HCT116 (cell line): ENCODE data around the gene ZC3H13. TPM values are rescaled to one million over a fixed set of nuclear protein-coding genes. Genes with fewer than 3 reads are reported as not detected.

ENCODE experiments used
- ATAC-seq: fragments of 200-7000 bp; cut with Tn5 transposase; 2 replicates; pipeline ENCODE4 v1.9.1; 2020; ENCODE audit warnings: mild to moderate bottlenecking, moderate library complexity
- BruUV-seq: library from RNA; stranded (reverse); fragments of 400-500 nt; replicated peaks from 2 replicates; lab custom pipeline; 2021; lab: Mats Ljungman, UMichigan
- CTCF ChIA-PET: fragments of 300-600 bp; sonication (Branson Sonifier 250); formaldehyde crosslinking; loops from one replicate; lab custom pipeline; 2021; ENCODE audit warnings: antibody characterized with exemption; lab: Charles Lee
- POLR2A ChIA-PET: fragments of 300-600, 350-600 bp; sonication (Branson Sonifier 250); formaldehyde crosslinking; loops from one replicate; lab custom pipeline; 2021; ENCODE audit warnings: antibody characterized with exemption; lab: Charles Lee
- RAD21 ChIA-PET, 2 experiments: fragments of 300-600 bp; sonication (Branson Sonifier 250); formaldehyde crosslinking; loops; one replicate each; lab custom pipeline; 2023; ENCODE audit warnings: low total read pairs in 2 of 2; ENCODE audit not compliant: uncharacterized antibody in 2 of 2, unreplicated experiment in 2 of 2, low non-redundant PET in 1 of 2; lab: Charles Lee
- DNase-seq: peaks from one replicate; pipeline ENCODE4 v3.0.0-alpha.2; 2010; ENCODE audit warnings: low read depth, low spot score
- H2AFZ ChIP-seq: fragments of 200-600 bp; shearing (Covaris generic), sonication (generic); 2 replicates; pipeline ENCODE4 v1.6.1; 2017; ENCODE audit warnings: low read depth, mixed run types, mixed read lengths, antibody characterized with exemption, low read length; ENCODE audit not compliant: poor library complexity, severe bottlenecking
- H3K27ac ChIP-seq: 2 replicates; pipeline ENCODE4 v1.5.1; 2012; ENCODE audit warnings: low read depth, low read length
- H3K27me3 ChIP-seq: fragments of 200-600 bp; sonication (generic); 2 replicates; pipeline ENCODE4 v1.6.1; 2016; ENCODE audit warnings: mixed run types, low read length, mixed read lengths; ENCODE audit not compliant: insufficient read depth
- H3K36me3 ChIP-seq, 2 experiments: fragments of 200-500 bp in 1 of 2; fragments of 200-600 bp in 1 of 2; sonication (Bioruptor generic) in 1 of 2; sonication (generic) in 1 of 2; 2 replicates each; pipeline versions ENCODE4 v1.5.1 to v1.6.1; 2014 to 2016; ENCODE audit warnings: low read length in 2 of 2, inconsistent platforms in 1 of 2, mixed read lengths in 1 of 2, mixed run types in 1 of 2; ENCODE audit not compliant: insufficient read depth in 2 of 2, control insufficient read depth in 1 of 2
- H3K4me1 ChIP-seq, 2 experiments: fragments of 200-600 bp in 1 of 2; sonication (generic) in 1 of 2; 2 replicates each; pipeline versions ENCODE4 v1.5.1 to v1.6.1; 2012 to 2017; ENCODE audit warnings: low read length in 2 of 2, inconsistent platforms in 1 of 2, mild to moderate bottlenecking in 1 of 2, mixed read lengths in 1 of 2, mixed run types in 1 of 2, moderate library complexity in 1 of 2; ENCODE audit not compliant: insufficient read depth in 2 of 2, control insufficient read depth in 1 of 2
- H3K4me2 ChIP-seq: fragments of 200-600 bp; sonication (generic); 2 replicates; pipeline ENCODE4 v1.6.1; 2017; ENCODE audit warnings: mixed run types, low read length, mixed read lengths
- H3K4me3 ChIP-seq, 2 experiments: fragments of 200-600 bp in 1 of 2; sonication (generic) in 1 of 2; replicated peaks in 1 of 2; 2 replicates each; pipeline ENCODE4 v1.5.1; 2011 to 2016; ENCODE audit warnings: low read length in 2 of 2, control low read depth in 1 of 2, low read depth in 1 of 2, mild to moderate bottlenecking in 1 of 2, mixed read lengths in 1 of 2, mixed run types in 1 of 2
- H3K79me2 ChIP-seq: fragments of 200-600 bp; sonication (generic); 2 replicates; pipeline ENCODE4 v1.6.1; 2017; ENCODE audit warnings: mild to moderate bottlenecking, mixed run types, low read length, moderate library complexity, mixed read lengths; ENCODE audit not compliant: insufficient read depth
- H3K9ac ChIP-seq: fragments of 200-600 bp; sonication (generic); 2 replicates; pipeline ENCODE4 v1.6.1; 2016; ENCODE audit warnings: low read length, mixed read lengths
- H3K9me2 ChIP-seq: fragments of 200-600 bp; sonication (generic), shearing (Covaris generic); 2 replicates; pipeline ENCODE4 v1.6.1; 2017; ENCODE audit warnings: mixed run types, mild to moderate bottlenecking, moderate library complexity; ENCODE audit not compliant: insufficient read depth
- H3K9me3 ChIP-seq, 2 experiments: fragments of 200-500 bp in 1 of 2; fragments of 200-600 bp in 1 of 2; sonication (Bioruptor generic) in 1 of 2; sonication (generic) in 1 of 2; 2 replicates each; pipeline ENCODE4 v1.6.1; 2014 to 2017; ENCODE audit warnings: low read length in 2 of 2, mixed read lengths in 2 of 2, inconsistent platforms in 1 of 2, low read depth in 1 of 2, mild to moderate bottlenecking in 1 of 2, mixed run types in 1 of 2, moderate library complexity in 1 of 2; ENCODE audit not compliant: control insufficient read depth in 1 of 2, insufficient read depth in 1 of 2
- H4K20me1 ChIP-seq: fragments of 200-600 bp; sonication (generic), shearing (Covaris generic); 2 replicates; pipeline ENCODE4 v1.6.1; 2017; ENCODE audit warnings: mixed run types, mild to moderate bottlenecking, moderate library complexity; ENCODE audit not compliant: insufficient read depth
- CTCF ChIP-seq, 3 experiments: fragments of 200-600 bp in 1 of 3; sonication (generic) in 1 of 3; IDR thresholded peaks in 2 of 3; conservative IDR thresholded peaks in 1 of 3; 2 replicates each; pipeline ENCODE4 v1.5.1; 2012 to 2017; ENCODE audit warnings: low read depth in 2 of 3, low read length in 2 of 3, antibody characterized with exemption in 1 of 3, borderline replicate concordance in 1 of 3, control low read depth in 1 of 3, mild to moderate bottlenecking in 1 of 3, mixed read lengths in 1 of 3, mixed run types in 1 of 3, moderate library complexity in 1 of 3; ENCODE audit not compliant: insufficient read depth in 1 of 3
- EGR1 ChIP-seq: IDR thresholded peaks from 2 replicates; pipeline ENCODE4 v1.6.1; 2012; ENCODE audit warnings: low read depth
- FOSL1 ChIP-seq: IDR thresholded peaks from 2 replicates; pipeline ENCODE4 v1.6.1; 2012; ENCODE audit warnings: low read depth
- MAX ChIP-seq: IDR thresholded peaks from 2 replicates; pipeline ENCODE4 v1.6.1; 2012
- POLR2A ChIP-seq: IDR thresholded peaks from 2 replicates; pipeline ENCODE4 v1.7.0; 2011; ENCODE audit warnings: borderline replicate concordance; ENCODE audit not compliant: insufficient read depth, insufficient read length; ENCODE audit errors: extremely low read depth
- POLR2AphosphoS5 ChIP-seq: IDR thresholded peaks from 2 replicates; pipeline ENCODE4 v1.6.1; 2011; ENCODE audit warnings: mild to moderate bottlenecking, low read depth, low read length, moderate library complexity
- RAD21 ChIP-seq: IDR thresholded peaks from 2 replicates; pipeline ENCODE4 v1.6.1; 2012; ENCODE audit warnings: low read depth, mild to moderate bottlenecking
- REST ChIP-seq: IDR thresholded peaks from 2 replicates; pipeline ENCODE4 v1.6.1; 2012; ENCODE audit warnings: low read depth
- SIN3A ChIP-seq: IDR thresholded peaks from 2 replicates; pipeline ENCODE4 v1.6.1; 2012; ENCODE audit warnings: low read depth
- SRF ChIP-seq: IDR thresholded peaks from 2 replicates; pipeline ENCODE4 v1.6.1; 2012; ENCODE audit warnings: low read depth
- TCF7L2 ChIP-seq: IDR thresholded peaks from 2 replicates; pipeline ENCODE4 v1.7.0; 2011; ENCODE audit warnings: borderline replicate concordance, inconsistent platforms; ENCODE audit not compliant: insufficient read depth, insufficient read length; ENCODE audit errors: extremely low read depth
- YY1 ChIP-seq: IDR thresholded peaks from 2 replicates; pipeline ENCODE4 v1.6.1; 2011; ENCODE audit warnings: low read length, low read depth, moderate library complexity, mild to moderate bottlenecking; ENCODE audit not compliant: insufficient replicate concordance; ENCODE audit errors: extremely low read depth
- ZBTB33 ChIP-seq: IDR thresholded peaks from 2 replicates; pipeline ENCODE4 v1.6.1; 2011; ENCODE audit warnings: mild to moderate bottlenecking, low read length, moderate library complexity; ENCODE audit not compliant: insufficient replicate concordance; ENCODE audit errors: extremely low read depth
- ZFX ChIP-seq: fragments of 450-650 bp; IDR thresholded peaks from 2 replicates; pipeline ENCODE4 v1.6.1; 2017
- intact Hi-C: fragments of 100-400 bp; cut with micrococcal nuclease; formaldehyde crosslinking; loops from 2 replicates; pipeline ENCODE4 v1.10.0; 2022
- total RNA-seq: library from RNA; stranded (reverse); gene quantifications from one replicate; pipeline ENCODE4 v1.2.1, GENCODE V29; 2021; ENCODE audit not compliant: unreplicated experiment

ZC3H13 gene
- total RNA-seq, 1 experiment from 2014 or later = 37.9 TPM

GRCh38 chr13:45918597-45918996 is 133.9 kb downstream of the ZC3H13 start (continued):
- TF ChIP-seq CTCF (IDR thresholded peaks at IDR 0.05 in 2 of 3, conservative IDR thresholded peaks at IDR 0.05 in 1 of 3; ENCODE audit: borderline replicate concordance in 1 of 3, insufficient read depth in 1 of 3, low read depth in 2 of 3, low read length in 2 of 3) (no peak), POLR2AphosphoS5 (no peak), YY1 (no peak)

- Histone ChIP-seq H3K9ac (no peak overlapping the region), H3K9me2 (no peaks in the 10 kb centered on the region), H4K20me1 (no peaks in the 10 kb centered on the region), H3K27me3 (0 out of 2 replicates have a peak, but pooled peaks cover 3% of the 10 kb centered on the region), H3K4me1 (no peaks in the 10 kb centered on the region), H3K79me2 (no peaks in the 10 kb centered on the region), H3K4me3 (no peak overlapping the region), H2AFZ (no peak overlapping the region), H3K9me3 (no peaks in the 10 kb centered on the region), H3K4me2 (no peak overlapping the region), H3K27ac (no peak overlapping the region), H3K36me3 (no peaks in the 10 kb centered on the region)
- ATAC-seq (no peak), DNase-seq (no peak)
- ChIA-PET POLR2A (no interaction called here), RAD21 (no interaction called here), CTCF (no interaction called here)
- no TSS peak for BruUV-seq
- intact Hi-C loops = no loop called here
- no peak for TF ChIP-seq ZBTB33
- no peak for TF ChIP-seq FOSL1
- no peak for TF ChIP-seq POLR2A
- no peak for TF ChIP-seq CTCF (IDR thresholded peaks at IDR 0.05 in 2 of 3, conservative IDR thresholded peaks at IDR 0.05 in 1 of 3; ENCODE audit: borderline replicate concordance in 1 of 3, insufficient read depth in 1 of 3, low read depth in 2 of 3, low read length in 2 of 3)
- TF ChIP-seq ZFX = no peak
- TF ChIP-seq TCF7L2 = no peak
- TF ChIP-seq SRF = no peak
- TF ChIP-seq MAX = no peak
- TF ChIP-seq EGR1 = no peak
- TF ChIP-seq RAD21 = no peak
- no peak for TF ChIP-seq REST
- TF ChIP-seq SIN3A = no peak
- TF ChIP-seq YY1 = no peak
These were observed 135.5 kb downstream of the ZC3H13 start for GRCh38 chr13:45917019-45917418.
